Ovary (tissue), 9 donors: ENCODE results near the gene RYR1. TPM values are rescaled to one million over a fixed set of nuclear protein-coding genes. Genes with fewer than 3 reads are reported as not detected.

Source experiments
- DNase-seq, 5 donors: peaks; one replicate each; pipeline ENCODE4 v3.0.0-alpha.2; 2019 to 2020
- H3K27ac ChIP-seq, 2 donors: fragments of 200-600 bp; one replicate each; pipeline versions ENCODE4 v1.5.1 to v1.8.0; 2019 to 2022
- H3K27me3 ChIP-seq: fragments of 200-600 bp; one replicate; pipeline ENCODE4 v1.8.0; 2022
- H3K36me3 ChIP-seq: fragments of 200-600 bp; sonication (generic); one replicate; pipeline ENCODE4 v1.5.1; 2019
- H3K4me1 ChIP-seq: one replicate; pipeline ENCODE4 v1.8.1; 2013; ENCODE audit warnings: mild to moderate bottlenecking, moderate library complexity; ENCODE audit not compliant: insufficient read depth
- H3K4me3 ChIP-seq: fragments of 200-600 bp; sonication (generic); one replicate; pipeline ENCODE4 v1.5.1; 2017
- H3K9me3 ChIP-seq, 2 donors: fragments of 200-600 bp in 1 of 2; sonication (generic) in 1 of 2; one replicate each; pipeline versions ENCODE4 v1.5.1 to v1.8.1; 2013 to 2019; ENCODE audit warnings: mild to moderate bottlenecking in 1 of 2, moderate library complexity in 1 of 2
- EP300 ChIP-seq: sonication (generic); formaldehyde crosslinking; IDR thresholded peaks from one replicate; pipeline ENCODE4 v1.6.1; 2017; ENCODE audit warnings: antibody characterized with exemption
- POLR2A ChIP-seq: fragments of 450-650 bp; IDR thresholded peaks from one replicate; pipeline ENCODE4 v1.6.1; 2017; ENCODE audit warnings: antibody characterized with exemption, mild to moderate bottlenecking, moderate library complexity
- WGBS, 3 donors: extraction: QIAGEN DNeasy Blood & Tissue Kit in 1 of 3; methylation state at CpG; one replicate each; pipeline versions ENCODE4 v1.1.5 to v1.1.7; 2013 to 2017; 5-methylcytosine and 5-hydroxymethylcytosine counted together
- intact Hi-C, 4 donors: fragments of 100-400 bp; cut with DNase I; formaldehyde crosslinking; loops; one replicate each; pipeline versions ENCODE4 v1.11.0 to v1.15.1; 2022 to 2023
- polyA plus RNA-seq, 2 donors: library from polyadenylated mRNA; stranded (reverse); fragments of 200-250 nt in 1 of 2; fragments of 350-450 nt in 1 of 2; fragmentation: Illumina TruSeq in 1 of 2; extraction: RNeasy Lipid Tissue Mini Kit (QIAGEN cat#74804) in 1 of 2; gene quantifications; one replicate each; pipeline ENCODE4 v1.2.3, GENCODE V29; 2013 to 2014
- total RNA-seq, 7 donors: library from RNA; depleted of rRNA in 2 of 7; stranded (reverse); fragments of >200 nt in 2 of 7; fragmentation: NEBNext Ultra II Directional in 3 of 7; extraction: Animal tissue kit (Norgen Biotek cat#: 25700) in 3 of 7; gene quantifications; one replicate each; pipeline versions ENCODE4 v1.1.0 to v1.2.4, GENCODE V29; 2016 to 2023
- TF ChIP-seq, protein P1 (sequence below), 3 donors: fragments of 450-650 bp in 2 of 3; fragments of 200-600 bp in 1 of 3; IDR thresholded peaks; one replicate each; pipeline versions ENCODE4 v1.5.1 to v1.8.0; 2016 to 2022; ENCODE audit warnings: antibody characterized with exemption in 3 of 3, mild to moderate bottlenecking in 1 of 3
- donor health status: DM: no; HTN: no; CAD: no; lungs with moderate emphysema.
- donor health status: DM: no; HTN: no; CAD: no.
- donor health status: Bipolar disorder and iron deficiency.
- donor health status: DM: yes; HTN: yes; CAD: no.
- donor health status: DM: no; HTN: no; CAD: no.
- donor health status: DM: yes; HTN: yes; CAD: no.

Gene RYR1
- total and polyA plus RNA-seq, 9 donors, result 0.57 to 2.6 (median 1.0) TPM

DNA sequence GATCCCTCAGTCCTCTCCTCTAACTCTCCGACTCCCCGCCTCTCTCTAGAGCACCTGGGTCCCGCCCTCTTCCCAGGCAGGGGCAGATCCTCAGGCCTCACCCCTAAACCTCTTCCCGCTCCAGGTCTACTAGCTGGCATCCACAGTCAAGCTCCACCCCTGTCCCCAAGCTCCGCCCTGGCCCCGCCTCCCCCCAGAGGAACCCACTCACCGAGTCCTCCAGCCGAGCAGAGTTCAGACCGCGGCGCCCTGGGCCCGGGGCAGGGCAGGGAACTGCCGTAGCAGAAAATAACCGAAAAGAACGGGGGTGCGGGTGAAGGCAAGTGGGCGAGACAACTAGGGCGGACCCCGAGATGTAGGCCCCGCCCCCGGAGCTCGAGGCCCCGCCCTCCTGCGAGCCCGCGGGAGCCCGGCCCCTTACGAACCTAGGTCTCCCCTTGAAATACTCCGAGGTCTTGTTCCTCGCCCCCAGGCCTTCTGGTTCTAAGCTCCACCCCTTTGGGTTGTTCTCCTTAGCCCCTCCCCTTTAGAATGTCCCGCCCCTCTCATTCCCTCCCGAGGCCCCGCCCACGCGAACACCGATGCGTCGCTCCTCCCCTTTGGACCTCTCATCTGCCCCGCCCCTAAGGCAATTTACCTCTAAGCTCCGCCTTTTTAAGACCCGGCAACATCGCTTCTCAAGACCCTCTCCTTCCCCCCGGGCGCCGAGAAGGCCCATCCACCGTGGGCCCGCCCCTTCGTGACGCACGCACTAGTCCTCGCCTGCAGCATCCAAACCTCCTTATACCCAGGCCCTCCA, 45.7 kb upstream of the RYR1 start, which contains the start of gene GGN:
Gene GGN, minus strand, starts transcription at position 485 of the 799 bp plus-strand sequence. CDS start 773 bp downstream, outside the sequence.
- peak; percentile 67 to 83 (median 81) for DNase-seq
- WGBS, 3 donors, result 1 to 2% (median 1%) methylated on average over 51 of the region's 51 CpGs
- intact Hi-C loops, result loop anchor here in 1 of 4 donors (2.0 kb wide), 1 partner anchor 13 kb away; no protein-coding TSS in a partner anchor
- H3K4me3 ChIP-seq, result peak within 1 kb of the TSS; percentile 52
- TF ChIP-seq POLR2A (no peak), EP300 (no peak)
- TF ChIP-seq, protein P1, sequence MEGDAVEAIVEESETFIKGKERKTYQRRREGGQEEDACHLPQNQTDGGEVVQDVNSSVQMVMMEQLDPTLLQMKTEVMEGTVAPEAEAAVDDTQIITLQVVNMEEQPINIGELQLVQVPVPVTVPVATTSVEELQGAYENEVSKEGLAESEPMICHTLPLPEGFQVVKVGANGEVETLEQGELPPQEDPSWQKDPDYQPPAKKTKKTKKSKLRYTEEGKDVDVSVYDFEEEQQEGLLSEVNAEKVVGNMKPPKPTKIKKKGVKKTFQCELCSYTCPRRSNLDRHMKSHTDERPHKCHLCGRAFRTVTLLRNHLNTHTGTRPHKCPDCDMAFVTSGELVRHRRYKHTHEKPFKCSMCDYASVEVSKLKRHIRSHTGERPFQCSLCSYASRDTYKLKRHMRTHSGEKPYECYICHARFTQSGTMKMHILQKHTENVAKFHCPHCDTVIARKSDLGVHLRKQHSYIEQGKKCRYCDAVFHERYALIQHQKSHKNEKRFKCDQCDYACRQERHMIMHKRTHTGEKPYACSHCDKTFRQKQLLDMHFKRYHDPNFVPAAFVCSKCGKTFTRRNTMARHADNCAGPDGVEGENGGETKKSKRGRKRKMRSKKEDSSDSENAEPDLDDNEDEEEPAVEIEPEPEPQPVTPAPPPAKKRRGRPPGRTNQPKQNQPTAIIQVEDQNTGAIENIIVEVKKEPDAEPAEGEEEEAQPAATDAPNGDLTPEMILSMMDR (IDR thresholded peaks at IDR 0.05), result no peak
- H3K36me3 ChIP-seq, result no peaks in the 10 kb centered on the region
- H3K27me3 ChIP-seq, result no peaks in the 10 kb centered on the region
- peaks cover 10% of the 10 kb centered on the region for H3K4me1 ChIP-seq
- H3K9me3 ChIP-seq, result no peaks in the 10 kb centered on the region
- H3K27ac ChIP-seq, result peak within 1 kb of the TSS in 1 of 2 donors; percentile 31

DNA sequence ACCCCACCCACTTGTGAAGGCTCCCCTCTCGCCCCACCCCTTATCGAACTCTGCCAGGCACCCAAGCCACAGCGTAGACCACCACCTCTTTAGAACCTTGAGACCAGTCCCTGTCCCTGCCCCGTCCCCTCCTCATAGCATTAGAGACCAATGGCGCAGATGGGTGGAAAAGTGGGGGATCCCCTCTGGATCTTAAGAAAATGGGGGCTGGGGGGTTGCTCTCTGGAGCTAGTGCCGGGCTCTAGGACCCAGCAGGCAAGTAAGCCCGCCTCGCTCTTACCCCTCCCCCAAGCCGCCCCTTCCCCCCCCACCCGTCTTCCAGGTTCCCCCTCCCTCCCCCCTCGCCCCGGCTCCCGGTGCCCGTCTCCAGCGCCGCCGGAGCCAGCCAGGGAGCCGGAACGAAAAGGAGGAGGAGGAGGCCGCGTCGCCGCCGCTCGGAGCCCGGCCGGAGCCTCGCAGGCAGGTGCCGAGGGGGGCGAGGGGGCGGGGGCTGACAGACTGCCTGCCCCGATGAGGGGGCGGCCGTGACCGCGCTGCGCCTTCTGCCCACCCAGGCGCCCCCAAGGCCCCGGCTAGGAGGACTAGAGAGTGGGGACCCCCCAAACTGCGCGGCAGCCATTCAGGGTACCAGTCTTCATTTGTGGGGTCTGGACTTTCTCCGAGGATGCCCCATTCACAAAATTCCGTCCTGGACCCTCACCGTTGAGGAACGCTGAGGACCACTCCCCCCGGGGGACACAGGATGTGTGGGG, 45.0 kb upstream of the RYR1 start, which contains the start of gene SPRED3:
Gene SPRED3, plus strand, starts transcription at position 349 of the 752 bp plus-strand sequence. CDS start 1,606 bp downstream, outside the sequence.
- no peaks in the 10 kb centered on the region for H3K27me3 ChIP-seq
- peak within 1 kb of the TSS; percentile 52 for H3K4me3 ChIP-seq
- peak within 1 kb of the TSS in 1 of 2 donors; percentile 31 for H3K27ac ChIP-seq
- no peaks in the 10 kb centered on the region for H3K9me3 ChIP-seq
- no peaks in the 10 kb centered on the region for H3K36me3 ChIP-seq
- intact Hi-C loops, result no loop called here
- TF ChIP-seq POLR2A, result no peak
- no peak for TF ChIP-seq EP300
- TF ChIP-seq, protein P1 (IDR thresholded peaks at IDR 0.05), result no peak
- 0 to 2% (median 1%) methylated on average over 23 to 46 of the region's 46 CpGs for WGBS, 3 donors
- DNase-seq, result peak; percentile 22 to 53 (median 44)
- H3K4me1 ChIP-seq, result peaks cover 10% of the 10 kb centered on the region

DNA sequence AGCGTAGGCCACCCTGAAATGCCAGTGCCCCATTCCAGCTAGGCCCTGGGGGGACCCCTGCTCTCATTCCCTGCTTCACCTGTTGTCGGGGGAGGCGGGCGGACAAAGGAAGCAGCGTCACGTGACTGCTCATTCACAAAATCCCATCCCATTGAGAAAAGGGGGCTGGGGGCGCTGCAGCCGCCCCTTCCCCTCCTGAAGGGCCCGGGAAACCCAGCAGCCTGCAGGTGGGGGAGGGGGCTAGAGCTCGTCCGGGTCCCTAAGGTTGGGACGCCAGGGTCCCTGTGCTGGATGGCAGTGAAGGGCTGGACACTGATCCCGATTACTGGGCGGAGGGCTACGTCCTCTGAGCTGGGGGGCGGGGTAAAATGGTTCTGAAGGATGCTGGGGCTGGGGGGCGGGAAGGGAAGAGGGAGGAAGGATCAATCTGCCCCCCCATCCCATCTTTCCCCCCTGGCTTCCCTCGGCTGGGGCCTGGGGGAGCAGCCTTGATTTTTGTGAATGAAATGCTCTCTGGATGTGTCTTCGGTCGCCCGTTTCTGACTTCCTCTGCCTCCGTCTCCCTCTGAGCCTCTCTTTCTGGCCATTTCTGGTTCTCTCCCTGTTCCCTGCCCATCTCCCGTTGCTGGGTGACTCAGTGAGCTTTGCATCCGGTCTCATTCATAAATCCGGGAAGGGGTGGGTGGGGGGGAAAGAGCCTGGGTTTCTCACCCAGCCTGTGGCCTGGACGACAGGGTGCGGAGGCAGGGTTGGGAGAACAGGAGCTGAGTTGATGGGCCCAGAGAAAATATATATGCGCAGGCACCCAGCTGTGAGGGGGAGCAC, 44.2 kb upstream of the RYR1 start:
- peak in 1 of 5 donors; percentile 30 for DNase-seq
- no peak for TF ChIP-seq EP300
- TF ChIP-seq, protein P1 (IDR thresholded peaks at IDR 0.05), result no peak
- TF ChIP-seq POLR2A, result no peak
- H3K27ac ChIP-seq, result no peak overlapping the region
- H3K27me3 ChIP-seq, result no peaks in the 10 kb centered on the region
- no peaks in the 10 kb centered on the region for H3K36me3 ChIP-seq
- intact Hi-C loops, result no loop called here
- WGBS, 3 donors, result 3 to 6% (median 5%) methylated on average over 18 to 28 of the region's 28 CpGs
- H3K9me3 ChIP-seq, result no peaks in the 10 kb centered on the region
- H3K4me1 ChIP-seq, result peaks cover 10% of the 10 kb centered on the region
- H3K4me3 ChIP-seq, result peak overlapping the region; percentile 52
